Uterus (tissue), 2 donors: ENCODE measurements around the gene TRAF1.

Source experiments
- CTCF ChIP-seq, 4 experiments: fragments of 200-600 bp in 2 of 4; fragments of 450-650 bp in 2 of 4; sonication (generic) in 2 of 4; IDR thresholded peaks; one replicate each; pipeline ENCODE4 v1.5.1; 2016 to 2019; ENCODE audit warnings: antibody characterized with exemption in 4 of 4, mild to moderate bottlenecking in 2 of 4, moderate library complexity in 1 of 4
- POLR2A ChIP-seq, 2 donors: fragments of 450-650 bp; IDR thresholded peaks; one replicate each; pipeline ENCODE4 v1.6.1; 2016; ENCODE audit warnings: antibody characterized with exemption in 2 of 2, mild to moderate bottlenecking in 1 of 2, moderate library complexity in 1 of 2

GRCh38 chr9:120956862-120957261 lies 30.3 kb upstream of the TRAF1 start:
- no peak for TF ChIP-seq CTCF (IDR thresholded peaks at IDR 0.05)
- no peak for TF ChIP-seq POLR2A (IDR thresholded peaks at IDR 0.05)
